NCI-H128 (cell line): ENCODE results near the gene XPR1.
"Not testable (repeated sequence)": the region's sequence is repeated elsewhere in the genome, so short reads cannot be mapped to it uniquely, and the experiment has no call there.

ENCODE experiments used
- DNase-seq: peaks from one replicate; lab custom pipeline; 2025; ENCODE audit not compliant: unreplicated experiment; lab: John Stamatoyannopoulos, UW

Gene XPR1

GRCh38 chr1:180711260-180711659, 79.4 kb downstream of the XPR1 start:
- DNase-seq = not testable (repeated sequence)

GRCh38 chr1:180720753-180721152, 88.9 kb downstream of the XPR1 start:
- DNase-seq = no peak

GRCh38 chr1:180722586-180722985, 90.8 kb downstream of the XPR1 start:
- DNase-seq = no peak

GRCh38 chr1:180724055-180724454, 92.2 kb downstream of the XPR1 start:
- DNase-seq = no peak

GRCh38 chr1:180726024-180726423, 94.2 kb downstream of the XPR1 start:
- DNase-seq = not testable (repeated sequence)

- not testable (repeated sequence) for DNase-seq
Observed at GRCh38 chr1:180727751-180728150, 95.9 kb downstream of the XPR1 start.

- DNase-seq = no peak
Observed at GRCh38 chr1:180728472-180729106, 96.8 kb downstream of the XPR1 start.

- no peak for DNase-seq
Observed at GRCh38 chr1:180731131-180731530, 99.3 kb downstream of the XPR1 start.

GRCh38 chr1:180732866-180733265, 101.0 kb downstream of the XPR1 start:
- DNase-seq = no peak

GRCh38 chr1:180734366-180734765, 102.5 kb downstream of the XPR1 start:
- no peak for DNase-seq

GRCh38 chr1:180742663-180743062, 110.8 kb downstream of the XPR1 start:
- no peak for DNase-seq

GRCh38 chr1:180743868-180744267, 112.0 kb downstream of the XPR1 start:
- DNase-seq = no peak

- no peak for DNase-seq
Observed at GRCh38 chr1:180745098-180745497, 113.3 kb downstream of the XPR1 start.

GRCh38 chr1:180751921-180752320, 120.1 kb downstream of the XPR1 start:
- DNase-seq = no peak

- DNase-seq = no peak
Observed at GRCh38 chr1:180754453-180754852, 122.6 kb downstream of the XPR1 start.

- no peak for DNase-seq
Observed at GRCh38 chr1:180757657-180758056, 125.8 kb downstream of the XPR1 start.

GRCh38 chr1:180762796-180763195, 131.0 kb downstream of the XPR1 start:
- no peak for DNase-seq

GRCh38 chr1:180765151-180765550, 133.3 kb downstream of the XPR1 start:
- DNase-seq = no peak

- no peak for DNase-seq
Observed at GRCh38 chr1:180769889-180770288, 138.1 kb downstream of the XPR1 start.

GRCh38 chr1:180773210-180773865, 141.5 kb downstream of the XPR1 start:
- DNase-seq = no peak

- no peak for DNase-seq
Observed at GRCh38 chr1:180775801-180776200, 144.0 kb downstream of the XPR1 start.

- no peak for DNase-seq
Observed at GRCh38 chr1:180777072-180777689, 145.4 kb downstream of the XPR1 start.
